ENCODE measurements around the gene GPR6.

The GPR6 gene

DNA sequence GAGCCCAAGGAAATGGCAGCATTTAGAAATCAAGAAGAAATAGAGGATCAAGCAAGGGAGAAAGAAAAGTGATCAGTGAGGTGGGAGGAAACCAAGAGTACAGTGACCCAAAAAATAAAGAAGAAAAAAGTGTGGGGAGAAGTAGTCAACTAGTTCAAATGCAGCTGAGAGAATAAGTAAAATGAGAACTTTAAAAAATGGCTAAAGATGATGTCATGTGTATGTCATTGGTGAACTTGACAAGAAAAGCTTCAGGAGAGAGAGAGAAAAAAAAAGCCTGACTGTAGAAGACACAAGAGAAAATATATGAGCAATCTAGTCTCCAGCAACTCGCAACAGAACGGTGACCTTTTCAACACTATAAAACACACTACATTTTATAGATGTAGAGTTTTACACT lies 6.3 kb downstream of the GPR6 start:
- ChIA-PET CTCF (no interaction called here), POLR2A (no interaction called here)
- TF ChIP-seq FOXM1 (IDR thresholded peaks at IDR 0.05; ENCODE audit: borderline replicate concordance) (no peak), CTBP1 (IDR thresholded peaks at IDR 0.05; ENCODE audit: borderline replicate concordance) (no peak), FOXA1 (IDR thresholded peaks at IDR 0.05) (no peak), SP1 (IDR thresholded peaks at IDR 0.05) (no peak), HDGF (IDR thresholded peaks at IDR 0.05; ENCODE audit: borderline replicate concordance) (no peak), FOXK2 (IDR thresholded peaks at IDR 0.05) (no peak), TARDBP (IDR thresholded peaks at IDR 0.05) (no peak), BHLHE40 (IDR thresholded peaks at IDR 0.05; ENCODE audit: borderline replicate concordance) (no peak), LEF1 (IDR thresholded peaks at IDR 0.05; ENCODE audit: borderline replicate concordance) (no peak), L3MBTL2 (conservative IDR thresholded peaks at IDR 0.05) (no peak), ARNT (IDR thresholded peaks at IDR 0.05) (no peak), ELF4 (IDR thresholded peaks at IDR 0.05) (no peak), ZNF384 (IDR thresholded peaks at IDR 0.05) (no peak), SUZ12 (IDR thresholded peaks at IDR 0.05) (no peak), NFRKB (IDR thresholded peaks at IDR 0.05) (no peak)
- TF ChIP-seq, protein P1, sequence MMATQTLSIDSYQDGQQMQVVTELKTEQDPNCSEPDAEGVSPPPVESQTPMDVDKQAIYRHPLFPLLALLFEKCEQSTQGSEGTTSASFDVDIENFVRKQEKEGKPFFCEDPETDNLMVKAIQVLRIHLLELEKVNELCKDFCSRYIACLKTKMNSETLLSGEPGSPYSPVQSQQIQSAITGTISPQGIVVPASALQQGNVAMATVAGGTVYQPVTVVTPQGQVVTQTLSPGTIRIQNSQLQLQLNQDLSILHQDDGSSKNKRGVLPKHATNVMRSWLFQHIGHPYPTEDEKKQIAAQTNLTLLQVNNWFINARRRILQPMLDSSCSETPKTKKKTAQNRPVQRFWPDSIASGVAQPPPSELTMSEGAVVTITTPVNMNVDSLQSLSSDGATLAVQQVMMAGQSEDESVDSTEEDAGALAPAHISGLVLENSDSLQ (IDR thresholded peaks at IDR 0.05): no peak
- DNase-seq (ENCODE audit: extremely low spot score): no peak

DNA sequence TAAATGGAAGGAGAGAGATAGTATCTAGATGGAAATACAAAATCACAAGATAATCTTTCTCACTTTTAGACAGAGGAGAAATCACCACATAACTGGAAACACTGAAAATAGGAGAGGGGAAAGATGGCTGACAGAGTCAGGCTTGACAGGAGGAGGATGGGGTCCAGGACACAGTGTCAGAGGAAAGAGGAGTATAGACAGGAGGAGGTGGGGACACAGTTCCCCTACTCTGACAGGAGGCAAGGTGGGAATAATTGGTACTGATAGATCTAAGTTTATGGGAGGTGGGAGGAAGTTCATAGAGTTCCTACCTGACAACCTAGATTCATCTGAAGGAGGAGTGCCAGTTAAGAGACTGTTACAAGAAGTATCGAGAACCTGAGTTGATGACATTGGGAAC lies 9.1 kb downstream of the GPR6 start:
- no peak for DNase-seq (ENCODE audit: extremely low spot score)
- ChIA-PET CTCF (no interaction called here), POLR2A (no interaction called here)
- TF ChIP-seq NFRKB (IDR thresholded peaks at IDR 0.05) (no peak), HDGF (IDR thresholded peaks at IDR 0.05; ENCODE audit: borderline replicate concordance) (no peak), ARNT (IDR thresholded peaks at IDR 0.05) (no peak), FOXK2 (IDR thresholded peaks at IDR 0.05) (no peak), ELF4 (IDR thresholded peaks at IDR 0.05) (no peak), ZNF384 (IDR thresholded peaks at IDR 0.05) (no peak)

DNA sequence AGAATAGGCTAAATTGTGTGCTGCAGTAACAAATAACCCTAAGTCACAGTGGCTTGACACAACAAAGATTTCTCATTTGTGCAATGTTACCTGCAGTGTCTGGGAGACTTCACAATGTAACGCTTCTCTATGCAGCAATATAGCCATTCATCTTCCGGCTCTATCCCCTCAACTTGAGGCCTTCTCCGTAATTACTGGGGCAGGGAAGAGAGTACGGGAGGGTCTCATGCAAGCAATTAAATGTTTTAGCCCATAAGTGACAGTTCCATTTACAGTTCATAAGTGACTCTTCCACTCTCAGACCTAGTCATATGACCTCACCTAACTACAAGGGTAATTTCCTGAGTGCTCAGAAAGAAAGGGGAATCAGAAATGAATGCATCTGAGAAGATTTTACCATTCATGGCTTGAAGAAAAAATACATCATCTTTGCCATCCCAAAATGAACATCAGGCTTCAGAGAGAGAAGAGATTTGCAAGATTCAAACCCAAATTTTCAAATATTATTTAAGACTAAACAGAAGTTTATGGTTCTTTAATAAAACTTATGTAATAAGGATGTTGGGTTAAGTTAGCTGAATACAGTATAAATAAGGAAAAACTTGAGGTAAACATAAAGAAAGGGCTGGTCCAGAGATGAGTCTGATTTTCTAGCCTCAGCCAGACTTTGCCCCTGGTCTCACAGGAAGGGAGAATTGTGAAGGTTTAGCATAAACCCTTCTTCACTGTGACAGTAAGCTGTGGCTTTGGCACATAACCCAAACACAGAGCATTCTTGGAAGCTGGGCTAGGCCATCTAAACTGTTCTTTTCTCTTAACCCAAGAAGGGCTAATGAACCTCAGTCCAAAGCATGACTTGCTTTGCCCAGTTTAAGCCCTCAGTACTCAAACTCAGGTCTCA lies 13.3 kb downstream of the GPR6 start:
- no peak for DNase-seq (ENCODE audit: extremely low spot score)
- TF ChIP-seq HDGF (IDR thresholded peaks at IDR 0.05; ENCODE audit: borderline replicate concordance) (no peak), NFRKB (IDR thresholded peaks at IDR 0.05) (no peak), SP1 (IDR thresholded peaks at IDR 0.05) (no peak), FOXM1 (IDR thresholded peaks at IDR 0.05; ENCODE audit: borderline replicate concordance) (no peak), FOXK2 (IDR thresholded peaks at IDR 0.05) (no peak), ZNF384 (IDR thresholded peaks at IDR 0.05) (no peak), CTBP1 (IDR thresholded peaks at IDR 0.05; ENCODE audit: borderline replicate concordance) (no peak), BHLHE40 (IDR thresholded peaks at IDR 0.05; ENCODE audit: borderline replicate concordance) (no peak), ARNT (IDR thresholded peaks at IDR 0.05) (no peak), TARDBP (IDR thresholded peaks at IDR 0.05) (no peak), SUZ12 (IDR thresholded peaks at IDR 0.05) (no peak), ELF4 (IDR thresholded peaks at IDR 0.05) (no peak), L3MBTL2 (conservative IDR thresholded peaks at IDR 0.05) (no peak), LEF1 (IDR thresholded peaks at IDR 0.05; ENCODE audit: borderline replicate concordance) (no peak), FOXA1 (IDR thresholded peaks at IDR 0.05) (no peak)
- TF ChIP-seq, protein P1 (IDR thresholded peaks at IDR 0.05): no peak
- CTCF ChIA-PET: no interaction called here
- POLR2A ChIA-PET: no interaction called here

DNA sequence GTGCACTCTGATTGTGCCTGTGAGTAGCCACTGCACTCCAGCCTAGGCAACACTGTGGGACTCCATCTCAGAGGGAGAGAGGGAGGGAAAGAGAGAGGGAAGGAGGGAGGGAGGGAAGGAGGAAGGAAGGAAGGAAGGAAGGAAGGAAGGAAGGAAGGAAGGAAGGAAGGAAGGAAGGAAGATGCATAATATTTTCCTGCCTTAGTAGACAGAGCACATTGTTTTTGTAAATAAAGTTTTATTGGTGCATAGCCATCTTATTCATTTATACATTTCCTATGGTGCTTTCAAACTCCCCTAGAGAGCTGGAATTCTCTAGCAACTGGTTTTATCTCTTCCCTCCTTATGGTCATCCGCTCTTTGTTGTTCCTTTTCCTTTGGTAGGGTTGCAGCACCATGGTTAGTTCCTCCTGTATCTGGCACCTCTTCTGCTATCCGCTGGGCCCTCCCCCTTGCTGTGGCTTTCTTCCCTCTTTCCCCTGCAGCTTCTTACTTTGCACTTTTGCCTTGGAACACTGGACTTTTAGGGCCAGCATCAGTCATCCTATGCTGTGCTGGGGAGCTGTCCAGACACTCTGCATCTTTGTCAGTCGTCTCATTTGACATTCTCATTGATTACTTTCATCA lies 20.2 kb downstream of the GPR6 start:
- no peak for DNase-seq (ENCODE audit: extremely low spot score)
- TF ChIP-seq NFRKB (IDR thresholded peaks at IDR 0.05) (no peak), LEF1 (IDR thresholded peaks at IDR 0.05; ENCODE audit: borderline replicate concordance) (no peak), HDGF (IDR thresholded peaks at IDR 0.05; ENCODE audit: borderline replicate concordance) (no peak), CTBP1 (IDR thresholded peaks at IDR 0.05; ENCODE audit: borderline replicate concordance) (no peak)
- POLR2A ChIA-PET: no interaction called here
- CTCF ChIA-PET: interaction anchor here (0.6 kb wide), 1 partner anchor 107 kb away, joined by 3 read pairs; no protein-coding TSS in a partner anchor

DNA sequence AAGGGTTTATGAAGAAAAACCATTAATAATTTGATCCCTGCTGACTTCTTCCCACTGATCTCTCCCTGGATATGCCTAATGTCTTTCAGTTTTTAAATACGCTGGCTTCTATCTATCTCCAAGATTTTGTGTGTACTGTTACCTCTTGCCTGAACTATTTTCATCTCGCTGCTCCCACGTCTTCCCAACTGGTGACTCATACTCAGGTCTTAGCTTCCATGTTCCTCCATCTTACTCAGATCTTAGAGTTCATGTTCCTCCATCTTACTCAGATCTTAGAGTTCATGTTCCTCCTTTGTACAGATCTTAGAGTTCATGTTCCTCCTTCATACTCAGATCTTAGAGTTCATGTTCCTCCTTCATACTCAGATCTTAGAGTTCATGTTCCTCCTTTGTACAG lies 21.6 kb downstream of the GPR6 start:
- no peak for DNase-seq (ENCODE audit: extremely low spot score)
- ChIA-PET CTCF (no interaction called here), POLR2A (no interaction called here)
- TF ChIP-seq FOXA1 (IDR thresholded peaks at IDR 0.05) (no peak), FOXM1 (IDR thresholded peaks at IDR 0.05; ENCODE audit: borderline replicate concordance) (no peak), L3MBTL2 (conservative IDR thresholded peaks at IDR 0.05) (no peak), LEF1 (IDR thresholded peaks at IDR 0.05; ENCODE audit: borderline replicate concordance) (no peak), NFRKB (IDR thresholded peaks at IDR 0.05) (no peak), FOXK2 (IDR thresholded peaks at IDR 0.05) (no peak), TARDBP (IDR thresholded peaks at IDR 0.05) (no peak), SP1 (IDR thresholded peaks at IDR 0.05) (no peak), HDGF (IDR thresholded peaks at IDR 0.05; ENCODE audit: borderline replicate concordance) (no peak), CTBP1 (IDR thresholded peaks at IDR 0.05; ENCODE audit: borderline replicate concordance) (no peak), SUZ12 (IDR thresholded peaks at IDR 0.05) (no peak), ZNF384 (IDR thresholded peaks at IDR 0.05) (no peak)
- TF ChIP-seq, protein P1 (IDR thresholded peaks at IDR 0.05): no peak

DNA sequence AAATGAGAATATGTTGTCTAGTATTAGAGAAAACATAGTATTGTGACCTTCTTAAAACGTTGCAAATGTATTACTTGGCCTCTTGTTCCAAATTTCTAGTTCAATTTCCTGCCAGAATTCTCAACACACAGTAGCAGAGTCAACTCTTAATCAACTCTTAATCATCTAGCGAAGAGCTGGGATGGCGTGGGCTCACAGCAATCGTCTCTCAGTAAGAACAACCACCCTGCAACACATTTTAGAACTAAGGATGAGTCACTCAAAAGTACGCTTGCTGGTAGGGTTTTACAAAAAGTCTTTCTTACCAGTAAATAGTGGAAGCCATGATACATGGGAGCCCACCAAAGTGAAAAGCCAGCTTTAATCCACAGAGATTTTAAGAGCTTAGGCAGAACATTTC lies 24.6 kb downstream of the GPR6 start:
- TF ChIP-seq FOXA1 (IDR thresholded peaks at IDR 0.05) (no peak), BHLHE40 (IDR thresholded peaks at IDR 0.05; ENCODE audit: borderline replicate concordance) (no peak), ZNF384 (IDR thresholded peaks at IDR 0.05) (no peak), CTBP1 (IDR thresholded peaks at IDR 0.05; ENCODE audit: borderline replicate concordance) (no peak), SP1 (IDR thresholded peaks at IDR 0.05) (no peak), ELF4 (IDR thresholded peaks at IDR 0.05) (no peak), L3MBTL2 (conservative IDR thresholded peaks at IDR 0.05) (no peak), LEF1 (IDR thresholded peaks at IDR 0.05; ENCODE audit: borderline replicate concordance) (no peak), FOXM1 (IDR thresholded peaks at IDR 0.05; ENCODE audit: borderline replicate concordance) (no peak), HDGF (IDR thresholded peaks at IDR 0.05; ENCODE audit: borderline replicate concordance) (no peak)
- ChIA-PET POLR2A (no interaction called here), CTCF (interaction anchor here (0.9 kb wide), 1 partner anchor 37 kb away, joined by 4 read pairs; no protein-coding TSS in a partner anchor)
- no peak for DNase-seq (ENCODE audit: extremely low spot score)
